Thyroid gland (tissue), 4 donors: ENCODE data around the gene CYSTM1.

Source experiments
- POLR2A ChIP-seq, 2 donors: fragments of 450-650 bp; IDR thresholded peaks; one replicate each; pipeline ENCODE4 v1.6.1; 2017; ENCODE audit warnings: antibody characterized with exemption in 2 of 2, mild to moderate bottlenecking in 2 of 2, moderate library complexity in 1 of 2
- TF ChIP-seq, protein P1 (sequence below), 6 experiments: fragments of 200-600 bp in 3 of 6; fragments of 450-650 bp in 3 of 6; sonication (generic) in 3 of 6; IDR thresholded peaks; one replicate each; pipeline ENCODE4 v1.5.1; 2016 to 2019; ENCODE audit warnings: antibody characterized with exemption in 6 of 6, mild to moderate bottlenecking in 2 of 6, inconsistent platforms in 1 of 6, moderate library complexity in 1 of 6

DNA sequence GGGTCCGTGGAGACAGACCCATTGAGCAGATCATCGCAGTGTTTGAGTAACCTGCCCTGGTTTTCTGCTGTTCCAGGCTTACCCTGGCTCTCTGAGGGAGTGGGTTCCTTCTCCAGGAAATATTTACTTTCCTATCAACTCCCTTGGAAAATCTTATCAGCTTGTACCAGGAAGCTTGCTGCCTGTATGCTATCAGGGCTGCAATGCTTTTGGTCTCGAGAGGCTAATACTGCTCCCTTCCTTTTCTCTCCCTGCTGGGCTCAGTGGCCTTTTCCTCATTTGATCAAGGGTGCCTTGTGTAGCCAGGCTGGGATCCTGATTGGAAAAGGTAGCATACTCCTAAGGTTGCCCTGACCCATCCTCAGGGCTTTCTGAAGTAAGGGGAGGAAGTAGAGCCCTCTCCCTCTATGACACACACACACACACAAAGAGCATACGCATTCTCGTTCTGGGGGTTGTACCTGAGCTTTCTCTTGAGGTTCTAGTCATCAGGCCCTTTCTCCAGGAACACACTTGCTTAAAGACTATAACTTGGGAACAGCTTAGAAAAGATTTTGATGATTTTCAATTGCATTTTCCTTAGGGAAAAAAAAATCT lies 41.6 kb downstream of the CYSTM1 start:
- TF ChIP-seq, protein P1, sequence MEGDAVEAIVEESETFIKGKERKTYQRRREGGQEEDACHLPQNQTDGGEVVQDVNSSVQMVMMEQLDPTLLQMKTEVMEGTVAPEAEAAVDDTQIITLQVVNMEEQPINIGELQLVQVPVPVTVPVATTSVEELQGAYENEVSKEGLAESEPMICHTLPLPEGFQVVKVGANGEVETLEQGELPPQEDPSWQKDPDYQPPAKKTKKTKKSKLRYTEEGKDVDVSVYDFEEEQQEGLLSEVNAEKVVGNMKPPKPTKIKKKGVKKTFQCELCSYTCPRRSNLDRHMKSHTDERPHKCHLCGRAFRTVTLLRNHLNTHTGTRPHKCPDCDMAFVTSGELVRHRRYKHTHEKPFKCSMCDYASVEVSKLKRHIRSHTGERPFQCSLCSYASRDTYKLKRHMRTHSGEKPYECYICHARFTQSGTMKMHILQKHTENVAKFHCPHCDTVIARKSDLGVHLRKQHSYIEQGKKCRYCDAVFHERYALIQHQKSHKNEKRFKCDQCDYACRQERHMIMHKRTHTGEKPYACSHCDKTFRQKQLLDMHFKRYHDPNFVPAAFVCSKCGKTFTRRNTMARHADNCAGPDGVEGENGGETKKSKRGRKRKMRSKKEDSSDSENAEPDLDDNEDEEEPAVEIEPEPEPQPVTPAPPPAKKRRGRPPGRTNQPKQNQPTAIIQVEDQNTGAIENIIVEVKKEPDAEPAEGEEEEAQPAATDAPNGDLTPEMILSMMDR (IDR thresholded peaks at IDR 0.05), result no peak
- TF ChIP-seq POLR2A (IDR thresholded peaks at IDR 0.05), result no peak
